Measurements from ENCODE around the gene ZNF205.

The ZNF205 gene

DNA sequence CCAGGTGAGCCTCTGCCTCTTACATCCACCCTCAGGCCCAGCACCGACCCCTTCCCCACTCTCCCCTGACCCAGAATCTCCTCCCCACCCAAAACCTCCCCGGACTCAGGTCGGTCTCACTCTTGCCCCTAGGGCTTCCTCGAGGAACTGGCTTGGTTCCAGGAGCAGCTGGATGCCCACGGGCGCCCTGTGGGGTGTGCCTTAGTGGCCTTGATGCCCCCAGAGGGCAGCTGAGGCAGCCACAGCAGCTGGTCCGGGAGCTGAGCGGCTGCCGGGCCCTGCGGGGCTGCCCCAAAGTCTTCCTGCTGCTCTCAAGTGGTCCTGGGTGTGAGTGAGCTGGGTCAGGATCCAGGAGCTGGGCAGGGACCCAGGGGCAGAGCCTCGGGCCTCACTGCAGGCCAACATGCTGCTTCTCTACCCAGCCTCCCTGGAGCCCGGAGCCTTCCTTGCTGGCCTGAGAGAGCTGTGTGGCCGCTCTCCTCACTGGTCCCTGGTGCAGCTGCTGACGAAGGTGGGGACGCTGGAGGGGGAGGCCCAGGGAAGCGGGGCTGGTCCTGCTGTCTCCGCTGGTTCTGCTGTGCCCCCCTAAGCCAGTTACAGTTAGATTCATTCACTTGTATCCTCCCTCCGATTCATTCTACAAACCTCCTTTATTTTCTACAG lies 32.1 kb downstream of the ZNF205 start:
- H3K4me2 ChIP-seq (ENCODE audit: low read length): no peak overlapping the region
- TF ChIP-seq EZH2 (IDR thresholded peaks at IDR 0.05; ENCODE audit: borderline replicate concordance, low read length) (no peak), CTCF (IDR thresholded peaks at IDR 0.05; ENCODE audit: low read length) (no peak)

DNA sequence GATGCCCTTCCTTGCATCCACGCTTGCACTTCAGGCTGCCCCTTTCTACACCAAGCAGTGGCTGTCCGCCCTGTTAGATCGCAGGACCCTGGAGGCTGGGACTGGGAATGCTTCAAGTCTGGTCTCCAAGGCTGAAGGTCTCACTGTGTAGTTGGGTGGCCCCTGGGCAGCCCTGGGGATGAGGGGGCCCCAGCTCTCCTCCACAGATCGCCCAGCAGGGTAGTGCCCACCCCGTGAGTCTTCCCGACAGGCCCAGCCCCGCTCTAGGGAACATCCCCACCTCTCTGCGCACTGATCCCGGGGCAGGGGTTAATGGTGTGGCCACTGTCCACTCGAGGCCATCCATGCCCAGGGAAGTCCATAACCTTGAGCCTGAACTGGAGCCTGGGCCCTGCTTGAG lies 32.8 kb downstream of the ZNF205 start:
- H3K27ac ChIP-seq (ENCODE audit: low read depth, low read length, poor library complexity, severe bottlenecking): no peak overlapping the region
- no peak overlapping the region for H3K4me3 ChIP-seq (ENCODE audit: low read depth, low read length, poor library complexity, severe bottlenecking)
- no peaks in the 10 kb centered on the region for H3K9me3 ChIP-seq (ENCODE audit: low read length)
- H3K9ac ChIP-seq (ENCODE audit: low read length): no peak overlapping the region
- no peaks in the 10 kb centered on the region for H3F3A ChIP-seq (ENCODE audit: insufficient read depth, low read length)
- H3K9me2 ChIP-seq (ENCODE audit: low read depth, low read length): no peaks in the 10 kb centered on the region
- no peak for TF ChIP-seq EZH2 (IDR thresholded peaks at IDR 0.05; ENCODE audit: borderline replicate concordance, low read length)
- no peak for TF ChIP-seq CTCF (IDR thresholded peaks at IDR 0.05; ENCODE audit: low read length)
- H3K4me2 ChIP-seq (ENCODE audit: low read length): no peak overlapping the region
- peaks cover 17% of the 10 kb centered on the region for H3K36me3 ChIP-seq (ENCODE audit: insufficient read depth, low read length)
- peaks cover 8% of the 10 kb centered on the region for H3K4me1 ChIP-seq (ENCODE audit: insufficient read depth, low read length, severe bottlenecking)
- no peaks in the 10 kb centered on the region for H3K79me2 ChIP-seq (ENCODE audit: insufficient read depth, low read length)
- peaks cover 16% of the 10 kb centered on the region; the same call in 1 of the 2 replicates for H3K27me3 ChIP-seq (ENCODE audit: insufficient read depth, low read length)
- H4K20me1 ChIP-seq (ENCODE audit: insufficient read depth, low read length): no peaks in the 10 kb centered on the region
- no peak overlapping the region for H2AFZ ChIP-seq (ENCODE audit: low read length)

More for the DNA sequence above, 32.1 kb downstream of the ZNF205 start:
- no peak overlapping the region for H3K27ac ChIP-seq (ENCODE audit: low read depth, low read length, poor library complexity, severe bottlenecking)
- no peak overlapping the region for H3K9ac ChIP-seq (ENCODE audit: low read length)
- no peaks in the 10 kb centered on the region for H3K9me2 ChIP-seq (ENCODE audit: low read depth, low read length)
- H3K4me1 ChIP-seq (ENCODE audit: insufficient read depth, low read length, severe bottlenecking): peaks cover under 1% of the 10 kb centered on the region
- H3K9me3 ChIP-seq (ENCODE audit: low read length): no peaks in the 10 kb centered on the region
- no peak overlapping the region for H2AFZ ChIP-seq (ENCODE audit: low read length)
- H3F3A ChIP-seq (ENCODE audit: insufficient read depth, low read length): no peaks in the 10 kb centered on the region
- no peaks in the 10 kb centered on the region for H3K79me2 ChIP-seq (ENCODE audit: insufficient read depth, low read length)
- H3K36me3 ChIP-seq (ENCODE audit: insufficient read depth, low read length): peaks cover 17% of the 10 kb centered on the region
- no peak overlapping the region for H3K4me3 ChIP-seq (ENCODE audit: low read depth, low read length, poor library complexity, severe bottlenecking)
- H3K27me3 ChIP-seq (ENCODE audit: insufficient read depth, low read length): peaks cover 16% of the 10 kb centered on the region; the same call in 1 of the 2 replicates
- H4K20me1 ChIP-seq (ENCODE audit: insufficient read depth, low read length): no peaks in the 10 kb centered on the region

GRCh38 chr16:3145660-3146059 lies 33.3 kb downstream of the ZNF205 start:
- TF ChIP-seq EZH2 (IDR thresholded peaks at IDR 0.05; ENCODE audit: borderline replicate concordance, low read length) (no peak), CTCF (IDR thresholded peaks at IDR 0.05; ENCODE audit: low read length) (no peak)
- no peak overlapping the region for H3K4me3 ChIP-seq (ENCODE audit: low read depth, low read length, poor library complexity, severe bottlenecking)
- peaks cover 16% of the 10 kb centered on the region; the same call in 1 of the 2 replicates for H3K27me3 ChIP-seq (ENCODE audit: insufficient read depth, low read length)
- H3K36me3 ChIP-seq (ENCODE audit: insufficient read depth, low read length): peaks cover 17% of the 10 kb centered on the region
- no peaks in the 10 kb centered on the region for H3K9me3 ChIP-seq (ENCODE audit: low read length)
- H3K9ac ChIP-seq (ENCODE audit: low read length): no peak overlapping the region
- H3K27ac ChIP-seq (ENCODE audit: low read depth, low read length, poor library complexity, severe bottlenecking): no peak overlapping the region
- H3F3A ChIP-seq (ENCODE audit: insufficient read depth, low read length): no peaks in the 10 kb centered on the region
- no peaks in the 10 kb centered on the region for H3K9me2 ChIP-seq (ENCODE audit: low read depth, low read length)
- H3K79me2 ChIP-seq (ENCODE audit: insufficient read depth, low read length): no peaks in the 10 kb centered on the region
- H4K20me1 ChIP-seq (ENCODE audit: insufficient read depth, low read length): no peaks in the 10 kb centered on the region
- H3K4me2 ChIP-seq (ENCODE audit: low read length): no peak overlapping the region
- no peak overlapping the region for H2AFZ ChIP-seq (ENCODE audit: low read length)
- peaks cover 9% of the 10 kb centered on the region for H3K4me1 ChIP-seq (ENCODE audit: insufficient read depth, low read length, severe bottlenecking)
